Suprapubic skin (tissue), 3 donors: ENCODE results near the gene CTU2.

Experiments
- POLR2A ChIP-seq, 2 donors: fragments of 450-650 bp; IDR thresholded peaks; one replicate each; pipeline ENCODE4 v1.6.1; 2017; ENCODE audit warnings: antibody characterized with exemption in 2 of 2, mild to moderate bottlenecking in 2 of 2, moderate library complexity in 2 of 2
- TF ChIP-seq, protein P1 (sequence below), 2 donors: fragments of 200-600 bp in 1 of 2; fragments of 450-650 bp in 1 of 2; sonication (generic) in 1 of 2; IDR thresholded peaks; one replicate each; pipeline ENCODE4 v1.5.1; 2016 to 2019; ENCODE audit warnings: antibody characterized with exemption in 2 of 2, mild to moderate bottlenecking in 1 of 2, moderate library complexity in 1 of 2

DNA sequence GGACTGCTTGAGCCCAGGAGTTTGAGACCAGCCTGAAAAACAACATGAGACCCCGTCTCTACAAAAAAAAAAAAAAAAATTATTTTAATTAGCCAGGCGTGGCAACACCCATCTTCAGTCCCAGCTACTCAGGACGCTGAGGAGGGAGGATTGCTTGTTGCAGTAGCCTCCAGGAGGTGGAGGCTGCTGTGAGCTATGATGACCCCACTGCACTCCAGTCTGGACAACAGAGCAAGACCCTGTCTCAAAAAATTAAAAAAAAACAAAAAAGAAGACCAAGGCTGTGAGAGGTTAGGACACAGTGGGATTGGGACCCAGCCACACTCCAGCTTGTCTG is 18.7 kb upstream of the CTU2 start:
- TF ChIP-seq, protein P1, sequence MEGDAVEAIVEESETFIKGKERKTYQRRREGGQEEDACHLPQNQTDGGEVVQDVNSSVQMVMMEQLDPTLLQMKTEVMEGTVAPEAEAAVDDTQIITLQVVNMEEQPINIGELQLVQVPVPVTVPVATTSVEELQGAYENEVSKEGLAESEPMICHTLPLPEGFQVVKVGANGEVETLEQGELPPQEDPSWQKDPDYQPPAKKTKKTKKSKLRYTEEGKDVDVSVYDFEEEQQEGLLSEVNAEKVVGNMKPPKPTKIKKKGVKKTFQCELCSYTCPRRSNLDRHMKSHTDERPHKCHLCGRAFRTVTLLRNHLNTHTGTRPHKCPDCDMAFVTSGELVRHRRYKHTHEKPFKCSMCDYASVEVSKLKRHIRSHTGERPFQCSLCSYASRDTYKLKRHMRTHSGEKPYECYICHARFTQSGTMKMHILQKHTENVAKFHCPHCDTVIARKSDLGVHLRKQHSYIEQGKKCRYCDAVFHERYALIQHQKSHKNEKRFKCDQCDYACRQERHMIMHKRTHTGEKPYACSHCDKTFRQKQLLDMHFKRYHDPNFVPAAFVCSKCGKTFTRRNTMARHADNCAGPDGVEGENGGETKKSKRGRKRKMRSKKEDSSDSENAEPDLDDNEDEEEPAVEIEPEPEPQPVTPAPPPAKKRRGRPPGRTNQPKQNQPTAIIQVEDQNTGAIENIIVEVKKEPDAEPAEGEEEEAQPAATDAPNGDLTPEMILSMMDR (IDR thresholded peaks at IDR 0.05) = no peak
- no peak for TF ChIP-seq POLR2A (IDR thresholded peaks at IDR 0.05)
